AG08395 (cell line): ENCODE results near the gene ROBO4.
A peak's percentile ranks its signal among the peaks of the same experiment; 100 is the strongest.

Source experiments
- DNase-seq: peaks from one replicate; pipeline ENCODE4 v3.0.0; 2012; ENCODE audit warnings: mixed read lengths, low spot score

The ROBO4 gene

GRCh38 chr11:124897674-124898262, at the start of gene ROBO4:
TSS of gene ROBO4 (minus strand) at chr11:124897865. CDS start at chr11:124897795, 70 bp downstream.
- no peak for DNase-seq

GRCh38 chr11:124946735-124947141, 49.1 kb upstream of the ROBO4 start:
- DNase-seq = peak; percentile 35

GRCh38 chr11:124945826-124946225, 48.2 kb upstream of the ROBO4 start:
- DNase-seq = no peak

GRCh38 chr11:124944565-124944964, 46.9 kb upstream of the ROBO4 start:
- DNase-seq = no peak

GRCh38 chr11:124943741-124944140, 46.1 kb upstream of the ROBO4 start:
- DNase-seq = no peak

GRCh38 chr11:124943254-124943616, 45.6 kb upstream of the ROBO4 start:
- no peak for DNase-seq

- no peak for DNase-seq
Observed at GRCh38 chr11:124942466-124943253, 45.0 kb upstream of the ROBO4 start.

- no peak for DNase-seq
Observed at GRCh38 chr11:124941703-124942102, 44.0 kb upstream of the ROBO4 start.

GRCh38 chr11:124938970-124939369, 41.3 kb upstream of the ROBO4 start:
- no peak for DNase-seq

- peak; percentile 15 for DNase-seq
Observed at GRCh38 chr11:124938206-124938765, 40.6 kb upstream of the ROBO4 start.

GRCh38 chr11:124937336-124937935, 39.8 kb upstream of the ROBO4 start:
- no peak for DNase-seq

GRCh38 chr11:124935548-124936514, 38.2 kb upstream of the ROBO4 start, which contains the start of gene HEPACAM:
TSS of gene HEPACAM (minus strand) at chr11:124936047. CDS start at chr11:124936006, 41 bp downstream.
- DNase-seq = no peak

GRCh38 chr11:124934862-124935547, 37.3 kb upstream of the ROBO4 start:
- peak; percentile 53 for DNase-seq

- no peak for DNase-seq
Observed at GRCh38 chr11:124930799-124931198, 33.1 kb upstream of the ROBO4 start.

GRCh38 chr11:124928942-124929665, 31.4 kb upstream of the ROBO4 start:
- no peak for DNase-seq

- DNase-seq = no peak
Observed at GRCh38 chr11:124923296-124923695, 25.6 kb upstream of the ROBO4 start.

- no peak for DNase-seq
Observed at GRCh38 chr11:124922831-124923230, 25.2 kb upstream of the ROBO4 start.

GRCh38 chr11:124920870-124921609, 23.4 kb upstream of the ROBO4 start:
- peak; percentile 45 for DNase-seq

GRCh38 chr11:124920356-124920755, 22.7 kb upstream of the ROBO4 start:
- DNase-seq = no peak

GRCh38 chr11:124919898-124920297, 22.2 kb upstream of the ROBO4 start:
- DNase-seq = no peak
